ENCODE results near the gene NAV3. TPM values are rescaled to one million over a fixed set of nuclear protein-coding genes. Genes with fewer than 3 reads are reported as not detected.
A peak's percentile ranks its signal among the peaks of the same experiment; 100 is the strongest.

NAV3 gene
- total RNA-seq, 1 donor from 2014 or later, result 1.5 TPM

GRCh38 chr12:77821699-77822203 is 8.9 kb upstream of the NAV3 start:
- no peaks in the 10 kb centered on the region for H3K36me3 ChIP-seq
- H3K9me3 ChIP-seq (replicated peaks), result peaks cover 3% of the 10 kb centered on the region
- DNase-seq, result no peak
- no peak overlapping the region for H3K4me3 ChIP-seq
- H3K27ac ChIP-seq (replicated peaks), result no peak overlapping the region
- intact Hi-C loops (cut with micrococcal nuclease), result no loop called here
- H3K27me3 ChIP-seq (ENCODE audit: low read depth), result no peaks in the 10 kb centered on the region
- no peak for TF ChIP-seq CTCF (IDR thresholded peaks at IDR 0.05; ENCODE audit: borderline replicate concordance)
- no peaks in the 10 kb centered on the region for H3K4me1 ChIP-seq

DNA sequence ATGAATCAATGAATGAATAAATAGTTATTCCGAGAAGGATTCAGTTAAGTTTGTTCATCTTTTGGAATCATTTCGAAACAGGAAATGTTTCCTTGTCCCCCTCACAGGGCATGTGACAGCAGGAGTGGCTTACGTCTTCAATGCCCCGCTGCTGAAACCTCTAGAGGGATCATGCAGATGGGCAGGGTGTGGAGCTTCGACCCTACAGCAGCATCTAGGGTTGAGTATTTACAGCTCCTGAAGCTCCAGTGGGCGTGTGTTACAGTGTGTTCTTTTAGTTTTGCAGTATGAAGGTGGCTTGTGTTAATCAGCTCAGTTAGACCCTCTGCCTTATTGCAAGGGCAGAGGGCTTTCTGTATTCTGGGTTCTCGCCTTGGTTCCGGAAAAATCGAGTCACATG is 2.6 kb downstream of the NAV3 start:
- DNase-seq, result no peak
- H3K4me3 ChIP-seq, result peak overlapping the region; percentile 29
- no peaks in the 10 kb centered on the region for H3K36me3 ChIP-seq
- H3K27me3 ChIP-seq (ENCODE audit: low read depth), result no peaks in the 10 kb centered on the region
- TF ChIP-seq CTCF (IDR thresholded peaks at IDR 0.05; ENCODE audit: borderline replicate concordance), result no peak
- no peak overlapping the region for H3K27ac ChIP-seq (replicated peaks)
- H3K9me3 ChIP-seq (replicated peaks), result no peaks in the 10 kb centered on the region
- intact Hi-C loops (cut with micrococcal nuclease), result no loop called here
- H3K4me1 ChIP-seq, result peaks cover 32% of the 10 kb centered on the region

DNA sequence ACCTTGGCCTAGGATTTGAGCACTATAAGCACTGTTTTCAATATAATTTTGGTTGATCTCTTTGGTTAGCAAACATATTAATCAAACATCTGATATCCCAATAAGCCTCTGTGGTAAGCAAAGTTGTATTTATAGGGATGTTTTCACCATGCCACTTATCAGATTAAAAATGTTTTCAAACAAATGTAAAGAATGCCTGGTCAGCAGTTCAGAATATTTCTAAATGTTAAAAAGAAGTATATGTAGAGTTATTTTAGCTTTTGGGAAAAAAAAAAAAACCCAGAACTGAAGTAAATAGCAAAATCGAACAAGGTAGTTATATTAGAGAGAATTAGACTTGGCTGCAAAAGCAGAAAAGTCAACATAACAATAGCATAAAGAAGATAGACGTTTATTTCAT is 3.9 kb downstream of the NAV3 start:
- H3K9me3 ChIP-seq (replicated peaks), result no peaks in the 10 kb centered on the region
- no peak for DNase-seq
- intact Hi-C loops (cut with micrococcal nuclease), result no loop called here
- no peaks in the 10 kb centered on the region for H3K27me3 ChIP-seq (ENCODE audit: low read depth)
- no peaks in the 10 kb centered on the region for H3K36me3 ChIP-seq
- H3K4me3 ChIP-seq, result no peak overlapping the region
- no peak for TF ChIP-seq CTCF (IDR thresholded peaks at IDR 0.05; ENCODE audit: borderline replicate concordance)
- H3K4me1 ChIP-seq, result peaks cover 31% of the 10 kb centered on the region
- H3K27ac ChIP-seq (replicated peaks), result no peak overlapping the region

GRCh38 chr12:77835969-77836368 is 5.3 kb downstream of the NAV3 start:
- Histone ChIP-seq H3K27ac (replicated peaks) (peak overlapping the region; percentile 7), H3K9me3 (replicated peaks) (no peaks in the 10 kb centered on the region), H3K4me1 (peaks cover 18% of the 10 kb centered on the region), H3K27me3 (ENCODE audit: low read depth) (no peaks in the 10 kb centered on the region), H3K36me3 (no peaks in the 10 kb centered on the region), H3K4me3 (no peak overlapping the region)
- DNase-seq, result no peak
- intact Hi-C loops (cut with micrococcal nuclease), result no loop called here
- TF ChIP-seq CTCF (IDR thresholded peaks at IDR 0.05; ENCODE audit: borderline replicate concordance), result no peak

- TF ChIP-seq CTCF (IDR thresholded peaks at IDR 0.05; ENCODE audit: borderline replicate concordance), result no peak
- intact Hi-C loops (cut with micrococcal nuclease), result no loop called here
- Histone ChIP-seq H3K4me1 (peaks cover 25% of the 10 kb centered on the region), H3K9me3 (replicated peaks) (no peaks in the 10 kb centered on the region), H3K4me3 (no peak overlapping the region), H3K27ac (replicated peaks) (peak overlapping the region; percentile 37), H3K27me3 (ENCODE audit: low read depth) (no peaks in the 10 kb centered on the region), H3K36me3 (no peaks in the 10 kb centered on the region)
- peak; percentile 47 for DNase-seq
Measured at GRCh38 chr12:77837876-77838291, 7.2 kb downstream of the NAV3 start.

Data from left ventricle myocardium inferior (tissue), 1 donor.